ENCODE results near the gene IDH1. TPM values are rescaled to one million over a fixed set of nuclear protein-coding genes. Genes with fewer than 3 reads are reported as not detected.

The IDH1 gene
- total and polyA plus RNA-seq, 10 of the 15 experiments (the other 5 are each of a cell fraction or from before 2014, with no cell fraction given), result 39.0 to 114 (median 55.0) TPM

- TF ChIP-seq IKZF1 (conservative IDR thresholded peaks at IDR 0.05), result peak; percentile 97
- TF ChIP-seq SMAD5 (IDR thresholded peaks at IDR 0.05; ENCODE audit: low read depth), result no peak; the same call in 1 of the 2 replicates
- TF ChIP-seq CBFB (IDR thresholded peaks at IDR 0.05; ENCODE audit: low read depth), result 0 out of 2 replicates have a peak, but pooled peaks have one; percentile 37
- TF ChIP-seq CEBPB (IDR thresholded peaks at IDR 0.05; ENCODE audit: borderline replicate concordance in 1 of 2, low read depth in 2 of 2, low read length in 2 of 2), result no peak
- no peak for TF ChIP-seq E2F8 (IDR thresholded peaks at IDR 0.05; ENCODE audit: low read depth, partially characterized antibody)
- TF ChIP-seq IKZF2 (IDR thresholded peaks at IDR 0.05), result peak; percentile 88 to 92
- TF ChIP-seq STAT3 (IDR thresholded peaks at IDR 0.05; ENCODE audit: low read depth, low read length), result no peak
- no peak for TF ChIP-seq RB1 (IDR thresholded peaks at IDR 0.05; ENCODE audit: borderline replicate concordance)
- no peak for TF ChIP-seq BRCA1 (IDR thresholded peaks at IDR 0.05; ENCODE audit: low read depth, low read length)
- TF ChIP-seq ZNF24 (IDR thresholded peaks at IDR 0.05), result no peak
- peak; percentile 46; the same call in 1 of the 2 replicates for TF ChIP-seq DPF2 (IDR thresholded peaks at IDR 0.05)
- no peak for TF ChIP-seq EP300 (IDR thresholded peaks at IDR 0.05; ENCODE audit: borderline replicate concordance in 1 of 2, control insufficient read depth in 1 of 2, low read depth in 2 of 2, low read length in 2 of 2)
- TF ChIP-seq RUNX3 (IDR thresholded peaks at IDR 0.05; ENCODE audit: low read length), result no peak
- TF ChIP-seq USF1 (IDR thresholded peaks at IDR 0.05; ENCODE audit: borderline replicate concordance, extremely low read length, insufficient read depth, low read depth, low read length), result no peak
- TF ChIP-seq TBL1XR1 (IDR thresholded peaks at IDR 0.05; ENCODE audit: low read depth, low read length), result no peak
- no peak for TF ChIP-seq MTA2 (IDR thresholded peaks at IDR 0.05; ENCODE audit: low read depth)
These were observed at the start of gene IDH1 (continued) for GRCh38 chr2:208254871-208255556.
